Stimulated activated memory B cell treated with anti-CD40 and anti-IgM and Interleukin-4, amounts not matched to agents 10 μg/mL and 1 μg/mL and 100 μg/mL, for 72 hours (primary cell): ENCODE measurements around the gene MAP3K20.
"Not testable (repeated sequence)": the region's sequence is repeated elsewhere in the genome, so short reads cannot be mapped to it uniquely, and the experiment has no call there.

Source experiments
- ATAC-seq: fragments of 150-1000 bp; cut with Tn5 transposase; 2 replicates; pipeline ENCODE4 v1.10.0; 2021
- H3K27ac Mint-ChIP-seq: one replicate; pipeline ENCODE4 v1.8.0; 2022; ENCODE audit warnings: mild to moderate bottlenecking, mixed read lengths
- H3K27me3 Mint-ChIP-seq: one replicate; pipeline ENCODE4 v1.8.0; 2022; ENCODE audit warnings: mixed read lengths
- H3K36me3 Mint-ChIP-seq: one replicate; pipeline ENCODE4 v1.8.0; 2022; ENCODE audit warnings: mixed read lengths
- H3K4me1 Mint-ChIP-seq: one replicate; pipeline ENCODE4 v1.8.0; 2022; ENCODE audit warnings: mixed read lengths
- H3K4me3 Mint-ChIP-seq: one replicate; pipeline ENCODE4 v1.8.0; 2022; ENCODE audit warnings: mild to moderate bottlenecking, moderate library complexity, mixed read lengths
- H3K9me3 Mint-ChIP-seq: one replicate; pipeline ENCODE4 v1.8.0; 2022; ENCODE audit warnings: mixed read lengths

The MAP3K20 gene

DNA sequence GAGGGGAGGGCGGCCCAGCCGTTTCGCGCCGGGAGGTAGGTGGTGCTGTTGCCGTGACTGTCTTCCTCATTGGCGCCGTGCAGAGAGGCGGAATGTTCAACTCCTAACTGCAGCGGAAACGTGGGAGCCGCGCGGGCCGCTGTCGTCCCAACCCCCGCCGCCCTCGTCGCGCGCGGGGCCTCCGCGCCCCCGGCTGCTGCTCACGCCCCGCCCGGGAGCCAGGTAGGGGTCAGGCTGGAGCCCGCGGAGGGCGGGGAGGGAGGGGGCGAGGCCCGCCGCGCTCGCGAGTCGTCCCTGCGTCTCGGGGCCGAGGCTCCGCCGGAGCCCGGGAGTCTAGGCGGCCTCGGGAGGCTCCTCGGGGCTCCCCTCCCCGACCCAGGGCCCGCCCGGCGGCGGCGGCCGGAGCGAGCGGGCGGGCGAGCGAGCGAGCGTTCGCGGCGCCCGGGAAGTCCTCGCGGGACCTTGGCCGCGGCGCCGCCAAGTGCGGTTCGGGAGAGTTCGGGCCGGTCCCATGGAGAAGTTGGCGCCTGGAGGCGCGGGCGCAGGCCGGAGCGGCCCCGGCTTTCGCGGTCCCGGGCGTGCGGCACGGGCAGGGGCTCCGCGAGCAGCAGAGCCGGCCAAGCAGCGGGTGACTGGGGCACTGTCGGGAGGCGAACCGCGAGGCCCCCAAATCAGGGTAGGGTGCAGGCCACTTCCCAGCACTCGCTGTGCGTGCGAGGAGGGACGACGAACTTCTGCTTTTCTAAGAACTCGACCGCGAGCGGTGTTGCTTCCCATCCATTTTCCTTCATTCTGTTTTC, at the start of gene MAP3K20:
Gene MAP3K20 (plus strand): TSS at position 66 of the 800 bp plus-strand sequence. CDS start 15,186 bp downstream, outside the sequence.
- peak; percentile 85 for ATAC-seq
- peaks cover 22% of the 10 kb centered on the region for H3K4me1 Mint-ChIP-seq
- H3K9me3 Mint-ChIP-seq = no peaks in the 10 kb centered on the region
- H3K27me3 Mint-ChIP-seq = no peaks in the 10 kb centered on the region
- no peaks in the 10 kb centered on the region for H3K36me3 Mint-ChIP-seq
- H3K27ac Mint-ChIP-seq = peak within 1 kb of the TSS; percentile 97
- H3K4me3 Mint-ChIP-seq = peak within 1 kb of the TSS; percentile 92

DNA sequence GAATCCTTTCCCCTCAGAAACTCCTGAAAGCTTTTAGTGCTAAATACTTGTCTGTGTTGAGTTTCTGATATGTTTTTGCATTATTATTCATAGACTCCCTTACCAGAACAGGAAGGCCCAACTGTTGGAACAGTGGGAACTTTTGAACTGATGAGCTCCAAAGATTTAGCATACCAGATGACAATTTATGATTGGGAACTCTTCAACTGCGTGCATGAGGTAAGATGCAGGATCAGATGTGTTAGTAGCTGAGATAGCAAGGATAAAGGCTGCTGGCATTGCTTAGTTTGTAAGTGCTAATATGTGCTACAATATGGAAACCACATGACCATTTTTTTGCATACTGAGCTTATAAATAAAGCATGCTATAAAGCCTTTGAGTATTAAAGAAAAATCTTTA, 49.2 kb upstream of the MAP3K20 start:
- H3K4me1 Mint-ChIP-seq = no peaks in the 10 kb centered on the region
- no peaks in the 10 kb centered on the region for H3K9me3 Mint-ChIP-seq
- no peak overlapping the region for H3K27ac Mint-ChIP-seq
- peaks cover 9% of the 10 kb centered on the region for H3K27me3 Mint-ChIP-seq
- ATAC-seq = no peak
- no peaks in the 10 kb centered on the region for H3K36me3 Mint-ChIP-seq
- H3K4me3 Mint-ChIP-seq = no peak overlapping the region

- Mint-ChIP-seq H3K27me3 (peaks cover 9% of the 10 kb centered on the region), H3K4me1 (no peaks in the 10 kb centered on the region), H3K36me3 (no peaks in the 10 kb centered on the region), H3K9me3 (no peaks in the 10 kb centered on the region), H3K27ac (no peak overlapping the region), H3K4me3 (no peak overlapping the region)
- peak; percentile 57 for ATAC-seq
Observed at GRCh38 chr2:173027181-173028128, 48.2 kb upstream of the MAP3K20 start.

GRCh38 chr2:173028141-173028540, 47.5 kb upstream of the MAP3K20 start:
- Mint-ChIP-seq H3K36me3 (no peaks in the 10 kb centered on the region), H3K4me3 (no peak overlapping the region)
- ATAC-seq = no peak

GRCh38 chr2:173028671-173029070, 47.0 kb upstream of the MAP3K20 start:
- H3K27ac Mint-ChIP-seq = no peak overlapping the region
- no peak overlapping the region for H3K4me3 Mint-ChIP-seq
- peaks cover 9% of the 10 kb centered on the region for H3K27me3 Mint-ChIP-seq
- H3K36me3 Mint-ChIP-seq = no peaks in the 10 kb centered on the region
- no peak for ATAC-seq
- no peaks in the 10 kb centered on the region for H3K4me1 Mint-ChIP-seq
- H3K9me3 Mint-ChIP-seq = no peaks in the 10 kb centered on the region

More at GRCh38 chr2:173028141-173028540, 47.5 kb upstream of the MAP3K20 start:
- Mint-ChIP-seq H3K27me3 (peaks cover 9% of the 10 kb centered on the region), H3K4me1 (no peaks in the 10 kb centered on the region), H3K9me3 (no peaks in the 10 kb centered on the region), H3K27ac (no peak overlapping the region)

- Mint-ChIP-seq H3K27me3 (peaks cover 9% of the 10 kb centered on the region), H3K4me3 (no peak overlapping the region), H3K9me3 (no peaks in the 10 kb centered on the region), H3K36me3 (no peaks in the 10 kb centered on the region), H3K27ac (no peak overlapping the region), H3K4me1 (peaks cover 7% of the 10 kb centered on the region)
- ATAC-seq = no peak
Observed at GRCh38 chr2:173030561-173031490, 44.8 kb upstream of the MAP3K20 start.

DNA sequence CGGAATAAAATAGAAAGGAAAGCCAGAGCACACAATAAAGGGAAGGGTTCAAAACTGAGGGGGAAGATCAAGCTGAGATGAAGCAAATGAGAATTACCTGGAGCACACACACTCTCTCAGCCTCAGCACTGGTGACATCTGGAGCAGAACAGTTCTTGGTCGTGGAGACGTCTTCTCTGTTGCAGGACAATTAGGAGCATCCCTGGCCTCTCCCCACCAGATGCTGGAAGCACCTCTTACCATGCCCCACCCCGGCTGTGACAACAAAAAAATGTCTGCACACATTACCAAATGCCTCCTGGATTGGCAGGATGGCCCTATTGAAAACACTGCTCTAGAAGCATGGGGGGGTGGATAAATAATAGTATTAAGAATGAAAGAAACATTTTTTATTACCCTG, 43.6 kb upstream of the MAP3K20 start:
- Mint-ChIP-seq H3K27me3 (peaks cover 8% of the 10 kb centered on the region), H3K9me3 (no peaks in the 10 kb centered on the region), H3K4me1 (peaks cover 7% of the 10 kb centered on the region), H3K27ac (no peak overlapping the region), H3K36me3 (no peaks in the 10 kb centered on the region), H3K4me3 (no peak overlapping the region)
- ATAC-seq = no peak

DNA sequence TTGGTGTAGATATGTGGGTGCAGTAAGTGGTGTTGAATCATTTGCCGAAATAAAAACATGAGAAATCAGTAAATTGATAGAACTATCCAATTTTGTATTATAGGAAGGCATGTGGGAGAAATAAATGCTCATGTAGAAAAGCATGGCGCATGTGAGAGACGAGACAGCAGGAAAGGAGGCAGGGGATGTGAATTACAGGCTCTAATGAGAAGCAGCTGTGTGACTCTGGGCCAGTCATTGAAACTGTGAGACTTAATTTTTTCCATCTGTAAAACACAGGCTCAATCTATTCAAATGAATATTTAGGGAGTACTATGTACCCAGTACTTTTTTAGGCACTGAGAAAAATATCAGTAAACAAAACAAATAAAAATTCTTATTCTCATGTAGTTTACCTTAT, 42.6 kb upstream of the MAP3K20 start:
- no peak for ATAC-seq
- Mint-ChIP-seq H3K27ac (no peak overlapping the region), H3K4me1 (peaks cover 7% of the 10 kb centered on the region)

DNA sequence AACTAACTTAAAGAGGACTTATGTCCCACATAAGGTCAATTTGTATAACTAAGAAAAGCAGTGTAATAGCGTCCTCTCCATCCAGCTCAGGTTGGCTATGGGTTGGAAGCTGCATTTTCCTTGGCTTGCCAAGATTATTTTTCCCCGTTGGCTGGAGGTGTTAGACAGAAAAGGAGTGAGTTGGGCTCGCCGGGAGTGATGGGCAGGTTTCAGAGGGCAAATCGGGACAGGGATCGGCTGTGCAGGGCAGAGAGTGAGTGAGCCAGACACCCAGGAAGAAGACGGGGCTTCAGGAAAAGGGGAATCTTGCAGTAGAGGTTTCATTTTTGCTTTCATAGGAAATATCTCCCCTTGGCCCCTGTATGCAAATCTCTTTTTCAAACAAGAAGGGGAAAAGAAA, 41.5 kb upstream of the MAP3K20 start:
- no peaks in the 10 kb centered on the region for H3K27me3 Mint-ChIP-seq
- H3K27ac Mint-ChIP-seq = no peak overlapping the region
- H3K9me3 Mint-ChIP-seq = no peaks in the 10 kb centered on the region
- no peaks in the 10 kb centered on the region for H3K36me3 Mint-ChIP-seq
- peaks cover 7% of the 10 kb centered on the region for H3K4me1 Mint-ChIP-seq
- no peak for ATAC-seq
- no peak overlapping the region for H3K4me3 Mint-ChIP-seq

More for the DNA sequence above, 42.6 kb upstream of the MAP3K20 start:
- Mint-ChIP-seq H3K4me3 (no peak overlapping the region), H3K36me3 (no peaks in the 10 kb centered on the region), H3K27me3 (no peaks in the 10 kb centered on the region), H3K9me3 (no peaks in the 10 kb centered on the region)

GRCh38 chr2:173037245-173038120, 38.2 kb upstream of the MAP3K20 start:
- no peak overlapping the region for H3K4me3 Mint-ChIP-seq
- peaks cover 7% of the 10 kb centered on the region for H3K4me1 Mint-ChIP-seq
- no peaks in the 10 kb centered on the region for H3K36me3 Mint-ChIP-seq
- H3K9me3 Mint-ChIP-seq = no peaks in the 10 kb centered on the region
- ATAC-seq = no peak
- no peak overlapping the region for H3K27ac Mint-ChIP-seq
- no peaks in the 10 kb centered on the region for H3K27me3 Mint-ChIP-seq

- H3K4me1 Mint-ChIP-seq, H3K9me3 Mint-ChIP-seq, H3K36me3 Mint-ChIP-seq, H3K27ac Mint-ChIP-seq, ATAC-seq, H3K27me3 Mint-ChIP-seq, H3K4me3 Mint-ChIP-seq: not testable (repeated sequence)
Observed at GRCh38 chr2:173038257-173038656, 37.4 kb upstream of the MAP3K20 start.

GRCh38 chr2:173040729-173041128, 34.9 kb upstream of the MAP3K20 start:
- Mint-ChIP-seq H3K4me1 (no peaks in the 10 kb centered on the region), H3K27me3 (no peaks in the 10 kb centered on the region), H3K9me3 (no peaks in the 10 kb centered on the region), H3K36me3 (no peaks in the 10 kb centered on the region), H3K4me3 (no peak overlapping the region), H3K27ac (no peak overlapping the region)
- ATAC-seq = no peak

DNA sequence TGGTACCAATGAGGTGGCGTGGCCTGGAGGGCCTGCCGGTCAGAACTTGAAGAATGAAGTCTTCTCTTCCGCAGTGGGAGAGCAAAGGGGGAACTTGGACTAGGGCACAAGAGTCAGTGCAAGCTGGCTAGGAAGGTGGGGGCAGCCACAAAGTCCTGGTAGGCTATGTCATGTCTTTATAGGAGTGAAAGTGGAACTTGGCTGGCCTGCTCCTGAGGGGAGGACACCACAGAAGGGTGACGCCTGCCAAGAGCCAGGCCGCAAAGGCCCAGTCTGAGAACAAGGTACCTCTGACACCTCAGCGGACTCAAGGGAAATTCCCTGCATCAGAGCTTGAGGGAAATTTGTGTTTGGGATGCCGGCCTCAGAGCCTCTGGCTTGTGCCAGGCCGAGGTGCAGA, 32.2 kb upstream of the MAP3K20 start:
- ATAC-seq = no peak
- Mint-ChIP-seq H3K27me3 (no peaks in the 10 kb centered on the region), H3K36me3 (no peaks in the 10 kb centered on the region), H3K27ac (no peak overlapping the region), H3K4me1 (no peaks in the 10 kb centered on the region), H3K4me3 (no peak overlapping the region), H3K9me3 (no peaks in the 10 kb centered on the region)

DNA sequence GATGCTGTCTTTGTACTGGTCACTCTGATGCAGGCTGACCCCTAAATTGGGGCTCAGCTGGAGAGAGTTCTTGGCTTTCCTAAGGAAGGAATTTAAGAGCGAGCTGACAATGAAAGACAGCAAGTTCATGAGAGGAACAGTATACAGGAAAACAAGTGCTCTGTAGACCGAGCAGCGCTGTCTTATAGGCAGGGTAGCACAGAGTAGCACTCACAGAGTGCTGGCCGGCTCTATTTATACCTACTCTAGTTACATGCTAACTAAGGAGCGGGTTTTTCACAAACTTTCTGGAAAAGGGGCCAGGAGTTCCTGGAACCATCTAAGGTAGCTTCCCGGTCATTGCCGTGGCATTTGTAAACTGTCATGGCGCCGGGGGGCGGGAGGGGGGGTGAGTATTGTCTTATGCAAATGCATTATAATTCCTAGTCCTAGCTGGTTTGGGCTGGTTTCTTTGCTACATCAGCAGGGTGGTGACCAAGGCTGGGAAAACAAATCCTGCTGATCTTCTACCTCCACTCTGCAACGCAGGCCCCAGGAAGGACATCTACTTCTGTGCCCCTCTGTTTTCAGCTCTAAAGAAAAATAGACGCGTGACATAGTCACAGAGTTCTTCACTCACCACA, 31.6 kb upstream of the MAP3K20 start:
- no peak overlapping the region for H3K27ac Mint-ChIP-seq
- no peaks in the 10 kb centered on the region for H3K4me1 Mint-ChIP-seq
- no peak for ATAC-seq
- H3K27me3 Mint-ChIP-seq = peaks cover under 1% of the 10 kb centered on the region
- no peak overlapping the region for H3K4me3 Mint-ChIP-seq
- no peaks in the 10 kb centered on the region for H3K9me3 Mint-ChIP-seq
- no peaks in the 10 kb centered on the region for H3K36me3 Mint-ChIP-seq
